Measurements from ENCODE around the gene HENMT1.

HENMT1 gene

GRCh38 chr1:108617724-108618056, 43.2 kb downstream of the HENMT1 start:
- no peak overlapping the region for H3K27ac ChIP-seq
- TF ChIP-seq ZFX (IDR thresholded peaks at IDR 0.05; ENCODE audit: borderline replicate concordance) (no peak), CTCF (IDR thresholded peaks at IDR 0.05) (no peak)

DNA sequence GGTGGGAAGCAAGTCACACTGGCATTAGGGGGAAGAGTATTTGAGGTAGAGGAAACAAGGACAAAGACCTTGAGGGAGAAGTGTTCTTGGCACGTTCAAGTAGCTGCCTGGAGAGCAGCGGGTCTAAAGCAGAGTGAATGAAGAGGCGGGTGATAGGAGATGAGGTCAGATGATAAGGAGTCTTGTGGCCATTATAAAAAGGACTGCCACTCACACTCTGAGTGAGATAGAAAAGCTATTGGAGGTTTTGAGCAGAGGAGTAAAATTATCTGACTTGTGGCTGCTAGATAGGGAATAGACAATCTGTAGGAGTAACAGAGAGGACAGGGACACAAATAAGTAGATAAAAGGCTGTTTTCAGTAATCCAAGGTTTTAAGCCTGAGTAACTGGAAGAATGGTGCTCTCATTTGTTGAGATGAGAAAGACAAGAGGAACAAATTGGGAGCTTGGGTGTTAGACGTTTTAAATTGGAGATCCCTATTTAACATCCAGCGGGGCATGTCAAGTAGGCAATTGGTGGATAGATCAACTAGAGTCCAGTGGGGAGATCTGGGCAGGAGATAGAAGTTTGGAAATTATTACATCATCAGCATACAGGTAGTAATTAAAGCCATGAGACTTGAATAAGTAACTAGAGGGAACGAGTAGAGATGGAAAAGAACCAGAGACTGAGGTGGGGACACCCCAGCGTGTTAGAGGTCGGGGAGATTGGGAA, 43.7 kb downstream of the HENMT1 start:
- TF ChIP-seq ZFX (IDR thresholded peaks at IDR 0.05; ENCODE audit: borderline replicate concordance) (no peak), CTCF (IDR thresholded peaks at IDR 0.05) (no peak)
- no peak overlapping the region for H3K27ac ChIP-seq

DNA sequence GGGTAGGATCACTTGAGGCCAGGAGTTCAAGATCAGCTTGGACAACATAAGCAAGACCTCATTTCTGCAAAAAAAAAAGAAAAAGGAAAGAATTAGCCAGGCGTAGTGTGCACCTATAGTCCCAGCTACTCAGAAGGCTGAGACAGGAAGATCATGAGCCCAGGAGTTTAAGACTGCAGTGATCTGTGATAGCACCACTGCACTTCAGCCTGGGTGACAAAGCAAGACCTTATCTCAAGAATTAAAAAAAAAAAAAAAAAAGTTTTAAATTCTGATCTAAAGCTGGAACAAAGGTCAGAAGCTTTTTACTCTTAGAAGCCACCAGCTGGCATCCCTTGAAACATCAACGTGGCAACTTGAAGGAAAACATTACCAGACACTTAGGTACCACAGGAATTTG, 45.3 kb downstream of the HENMT1 start:
- no peak for TF ChIP-seq ZFX (IDR thresholded peaks at IDR 0.05; ENCODE audit: borderline replicate concordance)
- no peak for TF ChIP-seq CTCF (IDR thresholded peaks at IDR 0.05)

GRCh38 chr1:108612496-108612895, 48.4 kb downstream of the HENMT1 start:
- no peak overlapping the region for H3K27ac ChIP-seq
- TF ChIP-seq CTCF (IDR thresholded peaks at IDR 0.05) (no peak), ZFX (IDR thresholded peaks at IDR 0.05; ENCODE audit: borderline replicate concordance) (no peak)

More for the DNA sequence above, 45.3 kb downstream of the HENMT1 start:
- H3K27ac ChIP-seq, result no peak overlapping the region

DNA sequence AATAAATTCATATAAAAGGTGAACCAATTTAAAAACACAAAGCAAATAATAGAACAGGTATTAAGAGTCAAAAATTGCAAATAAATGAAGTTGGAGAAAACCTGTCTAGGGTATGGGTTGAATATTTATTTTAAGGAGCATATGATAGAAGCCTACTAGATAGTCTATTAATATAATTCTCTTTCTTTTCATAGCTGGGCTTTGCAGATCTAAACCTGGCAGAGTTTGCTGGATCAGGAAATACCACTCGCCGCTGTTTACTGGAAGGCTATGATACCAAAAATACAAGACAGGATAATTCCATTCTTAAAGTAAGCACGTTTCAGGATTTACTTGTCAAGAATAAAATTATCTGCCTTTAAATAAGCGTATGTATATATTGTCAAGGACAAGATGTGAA, 48.9 kb downstream of the HENMT1 start:
- H3K27ac ChIP-seq, result no peak overlapping the region
- TF ChIP-seq CTCF (IDR thresholded peaks at IDR 0.05), result no peak
- TF ChIP-seq ZFX (IDR thresholded peaks at IDR 0.05; ENCODE audit: borderline replicate concordance), result no peak

DNA sequence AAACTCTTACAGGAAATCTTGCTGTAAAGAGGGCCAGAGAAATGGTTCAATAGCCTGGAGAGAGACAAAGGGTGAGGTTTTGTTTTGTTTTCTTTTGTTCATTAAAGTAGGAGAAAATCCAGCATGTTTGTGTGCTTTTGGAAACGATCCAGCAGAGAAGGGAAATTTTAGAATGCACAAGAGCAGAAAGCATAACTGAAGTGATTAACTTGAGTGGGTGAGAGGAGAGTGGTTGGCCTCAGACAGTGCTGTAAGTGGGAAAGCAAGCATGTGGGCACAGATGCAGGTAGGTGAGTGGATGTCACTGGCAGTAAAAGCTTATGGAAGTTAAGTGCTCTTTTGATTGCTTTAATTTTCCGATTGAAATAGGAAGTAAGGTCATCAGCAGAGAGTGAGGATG, 50.8 kb downstream of the HENMT1 start:
- TF ChIP-seq CTCF (IDR thresholded peaks at IDR 0.05), result no peak
- no peak for TF ChIP-seq ZFX (IDR thresholded peaks at IDR 0.05; ENCODE audit: borderline replicate concordance)
- H3K27ac ChIP-seq, result no peak overlapping the region

GRCh38 chr1:108609483-108610049, 51.3 kb downstream of the HENMT1 start:
- H3K27ac ChIP-seq, result no peak overlapping the region
- no peak for TF ChIP-seq CTCF (IDR thresholded peaks at IDR 0.05)
- no peak for TF ChIP-seq ZFX (IDR thresholded peaks at IDR 0.05; ENCODE audit: borderline replicate concordance)

Data from 22Rv1 (cell line).